ENCODE measurements around the gene ATP9A. TPM values are rescaled to one million over a fixed set of nuclear protein-coding genes. Genes with fewer than 3 reads are reported as not detected.

ATP9A gene
- total and polyA plus RNA-seq, 2 experiments from 2014 or later: 11.3 to 16.9 TPM

GRCh38 chr20:51802170-51802751, 34.1 kb upstream of the ATP9A start, which contains the start of gene SALL4:
Gene SALL4, minus strand, starts transcription at chr20:51802521. Its CDS starts 113 bp downstream, at chr20:51802408.
- peak within 1 kb of the TSS; percentile 32 for H3K27ac ChIP-seq
- no peaks in the 10 kb centered on the region for H3K36me3 ChIP-seq
- TF ChIP-seq CTCF (IDR thresholded peaks at IDR 0.05; ENCODE audit: low read depth, low read length): no peak
- peak within 1 kb of the TSS; percentile 79 for H3K4me3 ChIP-seq
- no peaks in the 10 kb centered on the region for H3K9me3 ChIP-seq (ENCODE audit: low read depth)
- DNase-seq (ENCODE audit: low read depth in 1 of 2, low spot score in 1 of 2): peak; percentile 53 to 85
- peaks cover 24% of the 10 kb centered on the region for H3K4me1 ChIP-seq (ENCODE audit: low read depth)
- H3K27me3 ChIP-seq: no peaks in the 10 kb centered on the region

DNA sequence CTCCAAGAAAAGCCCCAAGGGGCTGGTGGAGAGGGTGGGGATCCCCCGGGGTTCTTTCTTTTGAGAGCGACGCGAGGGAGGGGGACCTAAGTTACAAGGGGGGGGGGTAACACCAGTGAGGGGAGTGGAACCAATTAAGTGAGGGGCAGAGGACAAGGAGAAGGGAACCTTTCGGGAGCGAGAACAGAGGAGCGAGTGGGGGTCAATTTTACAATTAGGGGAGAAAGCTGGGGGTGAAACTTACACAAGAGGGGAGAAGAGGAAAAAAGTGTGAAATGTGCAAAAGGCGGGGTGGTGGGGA, 33.6 kb upstream of the ATP9A start:
- H3K27ac ChIP-seq: peak overlapping the region; percentile 32

DNA sequence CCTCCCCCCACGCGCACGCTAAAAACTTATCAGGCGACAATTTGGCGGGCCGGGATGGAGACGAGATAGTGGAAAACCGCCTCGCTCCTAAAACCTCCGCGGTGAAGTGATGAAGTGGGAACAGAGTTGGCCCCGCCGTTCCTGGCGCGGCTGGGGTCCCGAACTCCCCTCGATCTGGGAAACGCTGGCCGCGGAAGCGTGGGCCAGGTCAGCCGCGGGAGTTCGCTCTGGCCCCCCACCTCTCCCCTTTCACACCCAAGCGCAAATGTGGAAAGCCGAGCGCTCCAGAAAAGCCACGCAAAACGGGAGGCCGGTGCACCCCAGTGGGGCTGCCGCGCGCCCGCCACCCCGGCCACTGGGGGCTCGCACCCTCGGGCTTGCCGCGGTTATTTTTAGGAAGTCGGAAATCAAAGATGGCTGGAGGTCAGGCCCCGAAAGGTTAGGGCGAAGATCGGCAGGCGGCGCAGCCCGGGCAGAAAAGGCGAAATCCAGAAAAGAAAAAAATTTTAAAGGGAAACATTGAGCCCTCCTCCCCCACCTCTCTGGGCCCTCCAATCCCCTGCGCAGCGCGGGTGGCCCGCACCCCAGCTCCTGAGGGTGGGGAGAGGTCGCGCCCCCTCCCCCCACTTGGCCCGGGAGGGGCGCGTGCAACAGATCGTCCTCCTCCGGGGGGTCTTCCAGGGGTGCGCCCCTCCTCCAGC, 33.1 kb upstream of the ATP9A start:
- peak overlapping the region; percentile 32 for H3K27ac ChIP-seq

More for the DNA sequence above, 33.6 kb upstream of the ATP9A start:
- DNase-seq (ENCODE audit: low read depth in 1 of 2, low spot score in 1 of 2): no peak
- no peak for TF ChIP-seq CTCF (IDR thresholded peaks at IDR 0.05; ENCODE audit: low read depth, low read length)
- Histone ChIP-seq H3K4me3 (peak overlapping the region; percentile 79), H3K4me1 (ENCODE audit: low read depth) (peaks cover 28% of the 10 kb centered on the region), H3K27me3 (no peaks in the 10 kb centered on the region), H3K9me3 (ENCODE audit: low read depth) (no peaks in the 10 kb centered on the region), H3K36me3 (no peaks in the 10 kb centered on the region)

DNA sequence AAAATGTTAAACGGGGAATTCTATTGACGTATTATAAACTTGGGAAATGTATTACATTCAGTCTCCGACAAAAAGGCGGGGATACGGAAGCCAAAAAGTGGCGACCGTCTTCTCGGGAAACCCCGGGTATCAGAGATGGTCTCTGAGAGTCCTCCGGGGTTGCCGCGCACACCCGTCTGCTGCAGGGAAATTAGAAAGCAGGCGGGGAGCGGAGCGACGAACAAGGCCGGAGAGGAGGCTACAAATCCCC, 32.6 kb upstream of the ATP9A start:
- no peaks in the 10 kb centered on the region for H3K36me3 ChIP-seq
- H3K27me3 ChIP-seq: no peaks in the 10 kb centered on the region
- DNase-seq (ENCODE audit: low read depth in 1 of 2, low spot score in 1 of 2): peak; percentile 28 to 51
- no peaks in the 10 kb centered on the region for H3K9me3 ChIP-seq (ENCODE audit: low read depth)
- H3K4me1 ChIP-seq (ENCODE audit: low read depth): peaks cover 32% of the 10 kb centered on the region
- TF ChIP-seq CTCF (IDR thresholded peaks at IDR 0.05; ENCODE audit: low read depth, low read length): no peak
- peak overlapping the region; percentile 79 for H3K4me3 ChIP-seq
- peak overlapping the region; percentile 32 for H3K27ac ChIP-seq

More for the DNA sequence above, 33.1 kb upstream of the ATP9A start:
- Histone ChIP-seq H3K4me3 (peak overlapping the region; percentile 79), H3K27me3 (no peaks in the 10 kb centered on the region), H3K9me3 (ENCODE audit: low read depth) (no peaks in the 10 kb centered on the region), H3K4me1 (ENCODE audit: low read depth) (peaks cover 32% of the 10 kb centered on the region), H3K36me3 (no peaks in the 10 kb centered on the region)
- peak; percentile 35 to 66 for DNase-seq (ENCODE audit: low read depth in 1 of 2, low spot score in 1 of 2)
- TF ChIP-seq CTCF (IDR thresholded peaks at IDR 0.05; ENCODE audit: low read depth, low read length): peak; percentile 29

- no peaks in the 10 kb centered on the region for H3K36me3 ChIP-seq
- peak overlapping the region; percentile 32 for H3K27ac ChIP-seq
- TF ChIP-seq CTCF (IDR thresholded peaks at IDR 0.05; ENCODE audit: low read depth, low read length): peak; percentile 97
- no peaks in the 10 kb centered on the region for H3K27me3 ChIP-seq
- DNase-seq (ENCODE audit: low read depth in 1 of 2, low spot score in 1 of 2): peak; percentile 57 to 91
- peak overlapping the region; percentile 79 for H3K4me3 ChIP-seq
- no peaks in the 10 kb centered on the region for H3K9me3 ChIP-seq (ENCODE audit: low read depth)
- H3K4me1 ChIP-seq (ENCODE audit: low read depth): peaks cover 32% of the 10 kb centered on the region
Measured at GRCh38 chr20:51800060-51800871, 32.1 kb upstream of the ATP9A start.

Data from cardiac muscle cell (in vitro differentiated cells and primary cell).